Nephron (organoid): ENCODE measurements around the gene PIAS4.

Experiments
- H3K27ac Mint-ChIP-seq, 3 experiments: 2 replicates each; pipeline ENCODE4 v1.8.0; 2020; ENCODE audit warnings: mixed read lengths in 3 of 3, mild to moderate bottlenecking in 2 of 3, moderate library complexity in 1 of 3
- H3K27me3 Mint-ChIP-seq: 2 replicates; pipeline ENCODE4 v1.8.0; 2021; ENCODE audit warnings: low read depth, mild to moderate bottlenecking, moderate library complexity, mixed read lengths
- H3K36me3 Mint-ChIP-seq: 2 replicates; pipeline ENCODE4 v1.8.0; 2020; ENCODE audit warnings: low read depth, mixed read lengths
- H3K4me1 Mint-ChIP-seq: 2 replicates; pipeline ENCODE4 v1.8.0; 2020; ENCODE audit warnings: mixed read lengths
- H3K4me3 Mint-ChIP-seq, 3 experiments: 2 replicates each; pipeline ENCODE4 v1.8.0; 2020; ENCODE audit warnings: mild to moderate bottlenecking in 3 of 3, mixed read lengths in 3 of 3, moderate library complexity in 2 of 3
- H3K9me3 Mint-ChIP-seq: 2 replicates; pipeline ENCODE4 v1.8.0; 2020; ENCODE audit warnings: mixed read lengths
- CTCF ChIP-seq, 3 experiments: fragments of 200-600 bp; sonication (generic); IDR thresholded peaks; one replicate each; pipeline ENCODE4 v1.5.0; 2021; ENCODE audit warnings: antibody characterized with exemption in 3 of 3; ENCODE audit not compliant: unreplicated experiment in 3 of 3

Gene PIAS4

GRCh38 chr19:4028334-4029246 lies 21.1 kb downstream of the PIAS4 start:
- H3K4me3 Mint-ChIP-seq: no peak overlapping the region
- peaks cover 4% of the 10 kb centered on the region for H3K4me1 Mint-ChIP-seq
- TF ChIP-seq CTCF (IDR thresholded peaks at IDR 0.05; ENCODE audit: unreplicated experiment in 3 of 3): no peak
- no peaks in the 10 kb centered on the region for H3K27me3 Mint-ChIP-seq
- H3K36me3 Mint-ChIP-seq: peaks cover 34% of the 10 kb centered on the region
- no peak overlapping the region for H3K27ac Mint-ChIP-seq
- H3K9me3 Mint-ChIP-seq: no peaks in the 10 kb centered on the region

DNA sequence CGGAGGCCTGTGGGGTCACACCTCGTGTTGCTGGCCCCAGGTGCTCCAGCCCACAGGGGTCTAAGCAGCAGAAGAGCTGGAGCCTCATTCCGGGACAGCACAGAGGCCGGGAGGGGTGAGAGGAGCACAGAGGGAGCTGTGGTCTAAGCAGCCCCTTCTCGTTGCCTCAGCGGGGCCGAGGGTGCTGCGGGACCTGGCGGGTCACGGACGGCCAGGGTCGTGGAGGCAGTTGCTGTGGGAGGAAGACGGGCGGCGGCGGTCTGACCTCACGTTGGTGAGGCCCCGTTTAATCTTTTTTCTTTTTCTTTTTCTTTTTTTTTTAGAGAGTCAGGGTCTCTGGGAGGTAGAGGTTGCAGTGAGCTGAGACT lies 21.7 kb downstream of the PIAS4 start:
- Mint-ChIP-seq H3K4me3 (no peak overlapping the region), H3K27me3 (no peaks in the 10 kb centered on the region), H3K36me3 (peaks cover 30% of the 10 kb centered on the region), H3K9me3 (no peaks in the 10 kb centered on the region), H3K4me1 (peaks cover 4% of the 10 kb centered on the region), H3K27ac (no peak overlapping the region)
- no peak for TF ChIP-seq CTCF (IDR thresholded peaks at IDR 0.05; ENCODE audit: unreplicated experiment in 3 of 3)

DNA sequence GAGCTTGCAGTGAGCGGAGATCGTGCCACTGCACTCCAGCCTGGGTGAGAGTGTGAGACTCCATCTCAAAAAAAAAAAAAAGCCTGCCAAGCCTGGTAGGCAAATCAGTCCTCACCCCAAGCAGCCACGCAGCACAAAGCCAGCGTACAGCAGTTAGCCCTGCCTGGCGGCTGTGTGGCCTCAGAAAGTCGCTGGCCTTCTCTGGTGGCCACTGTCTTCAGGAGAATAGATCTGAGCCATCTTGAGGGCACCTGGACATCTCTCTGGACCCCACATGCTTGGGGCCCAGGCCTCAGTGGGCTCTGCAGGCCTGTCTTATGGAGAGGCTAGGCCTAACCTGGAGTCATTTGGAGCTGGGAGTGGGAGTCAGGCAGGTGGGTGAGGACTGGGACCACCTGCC lies 23.0 kb downstream of the PIAS4 start:
- Mint-ChIP-seq H3K4me3 (no peak overlapping the region), H3K4me1 (peaks cover 4% of the 10 kb centered on the region), H3K27ac (no peak overlapping the region), H3K36me3 (peaks cover 24% of the 10 kb centered on the region), H3K27me3 (no peaks in the 10 kb centered on the region), H3K9me3 (no peaks in the 10 kb centered on the region)
- no peak for TF ChIP-seq CTCF (IDR thresholded peaks at IDR 0.05; ENCODE audit: unreplicated experiment in 3 of 3)

DNA sequence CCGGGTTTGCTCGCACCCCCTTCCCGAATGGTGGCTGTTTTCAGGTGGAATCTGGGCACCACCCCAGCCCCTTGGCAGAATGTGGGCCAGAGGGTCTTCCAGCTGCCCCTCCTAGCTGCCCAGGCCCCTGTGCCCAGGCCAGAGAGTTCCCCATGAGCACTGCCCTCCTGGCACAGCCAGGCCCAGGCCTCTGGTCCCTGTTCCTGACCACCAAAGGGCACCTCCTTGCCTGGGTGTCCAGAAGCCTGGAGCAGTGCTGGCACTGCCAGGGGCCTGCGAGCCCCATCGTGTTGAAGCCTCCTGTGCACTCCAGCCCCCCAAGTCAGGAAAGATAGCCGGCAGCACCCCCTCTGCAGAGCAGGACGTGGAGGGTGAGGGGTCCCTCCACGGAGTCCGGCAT lies 23.4 kb downstream of the PIAS4 start:
- H3K36me3 Mint-ChIP-seq: peaks cover 22% of the 10 kb centered on the region
- H3K4me1 Mint-ChIP-seq: peaks cover 4% of the 10 kb centered on the region
- H3K27ac Mint-ChIP-seq: no peak overlapping the region
- H3K27me3 Mint-ChIP-seq: no peaks in the 10 kb centered on the region
- no peak for TF ChIP-seq CTCF (IDR thresholded peaks at IDR 0.05; ENCODE audit: unreplicated experiment in 3 of 3)
- H3K9me3 Mint-ChIP-seq: no peaks in the 10 kb centered on the region
- no peak overlapping the region for H3K4me3 Mint-ChIP-seq

DNA sequence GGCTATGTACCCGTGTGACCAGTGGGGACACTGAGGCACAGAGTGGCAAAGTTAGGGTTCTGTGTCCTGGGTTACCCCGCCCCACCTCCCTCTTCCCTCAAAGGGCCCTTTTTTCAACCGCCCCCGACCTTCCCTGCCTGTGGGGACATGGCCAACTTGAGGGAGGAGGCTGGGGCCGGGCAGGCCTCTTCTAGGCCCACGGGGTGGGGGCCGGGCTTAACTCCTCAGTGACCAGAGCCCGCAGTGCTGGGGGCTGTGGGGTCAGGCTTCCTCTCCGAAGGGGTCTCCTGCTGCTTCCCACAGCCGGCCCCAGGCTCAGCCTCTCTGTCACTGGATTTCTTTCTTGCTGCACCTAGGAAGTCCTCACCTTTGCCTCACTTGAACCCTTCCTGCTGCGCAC lies 23.9 kb downstream of the PIAS4 start:
- Mint-ChIP-seq H3K4me1 (peaks cover 4% of the 10 kb centered on the region), H3K27me3 (no peaks in the 10 kb centered on the region), H3K4me3 (no peak overlapping the region), H3K36me3 (peaks cover 18% of the 10 kb centered on the region), H3K27ac (no peak overlapping the region), H3K9me3 (no peaks in the 10 kb centered on the region)
- TF ChIP-seq CTCF (IDR thresholded peaks at IDR 0.05; ENCODE audit: unreplicated experiment in 3 of 3): no peak

- TF ChIP-seq CTCF (IDR thresholded peaks at IDR 0.05; ENCODE audit: unreplicated experiment in 3 of 3): no peak
- Mint-ChIP-seq H3K9me3 (no peaks in the 10 kb centered on the region), H3K27ac (no peak overlapping the region), H3K4me3 (no peak overlapping the region), H3K27me3 (no peaks in the 10 kb centered on the region), H3K36me3 (peaks cover 10% of the 10 kb centered on the region), H3K4me1 (peaks cover under 1% of the 10 kb centered on the region)
These were observed 24.9 kb downstream of the PIAS4 start for GRCh38 chr19:4032436-4032835.
